AG10803 (cell line): ENCODE results near the gene FOXN3.
"Not testable (repeated sequence)": the region's sequence is repeated elsewhere in the genome, so short reads cannot be mapped to it uniquely, and the experiment has no call there.

Experiments used
- DNase-seq: peaks from one replicate; pipeline ENCODE4 v3.0.0; 2010; ENCODE audit warnings: low read depth
- H3K4me3 ChIP-seq: 2 replicates; pipeline ENCODE4 v1.5.1; 2011; ENCODE audit warnings: mild to moderate bottlenecking, low read length, control low read depth
- TF ChIP-seq, protein P1 (sequence below): conservative IDR thresholded peaks from 2 replicates; pipeline ENCODE4 v1.5.1; 2011; ENCODE audit warnings: mild to moderate bottlenecking, low read length, control low read depth, inconsistent platforms

The FOXN3 gene

DNA sequence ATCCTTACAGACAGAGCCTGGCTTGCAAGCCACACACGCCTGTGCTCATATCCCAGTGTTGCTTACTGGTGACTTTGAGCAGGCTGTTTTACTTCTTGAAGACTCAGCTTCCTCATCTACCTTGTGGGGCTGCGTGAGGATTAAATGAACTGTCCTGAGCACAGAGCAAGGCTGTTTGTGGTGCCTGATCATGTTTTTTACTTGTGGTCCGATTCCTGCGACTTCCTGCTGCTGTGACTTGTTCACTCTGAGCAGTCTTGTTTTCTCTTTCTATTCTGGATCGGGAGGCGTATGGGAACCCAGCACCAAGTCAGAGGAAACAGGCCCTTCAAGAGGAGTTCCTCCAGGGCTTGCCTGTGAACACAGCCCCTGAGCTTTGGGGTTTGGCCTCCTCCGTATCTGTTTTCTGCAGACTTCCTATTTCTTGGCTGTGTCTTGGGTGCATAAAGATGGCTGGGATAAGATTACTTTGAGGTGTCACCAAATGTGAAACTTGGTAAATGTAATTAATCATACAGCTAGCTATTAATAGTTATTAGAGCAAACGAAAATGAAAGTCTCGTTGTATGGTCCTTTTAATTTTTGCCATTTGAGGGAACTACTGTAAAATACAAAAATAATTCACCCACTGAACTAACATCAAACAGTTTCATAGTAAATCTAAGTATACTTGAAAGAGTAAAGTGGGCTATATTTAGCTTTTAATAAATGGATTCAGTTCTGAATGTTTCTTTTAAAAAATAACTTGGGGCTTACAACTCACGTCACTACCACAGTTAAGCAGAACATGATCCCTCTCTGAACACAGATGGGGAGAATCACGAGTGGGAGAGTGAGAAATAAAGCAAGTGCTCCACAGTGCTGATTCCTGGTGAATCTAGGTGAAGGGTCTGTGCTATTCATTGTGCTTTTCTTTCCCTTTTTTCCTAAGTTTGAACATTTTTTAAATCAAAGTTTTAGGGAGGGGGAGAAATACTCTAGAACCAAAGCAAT lies 251.5 kb downstream of the FOXN3 start:
- TF ChIP-seq, protein P1, sequence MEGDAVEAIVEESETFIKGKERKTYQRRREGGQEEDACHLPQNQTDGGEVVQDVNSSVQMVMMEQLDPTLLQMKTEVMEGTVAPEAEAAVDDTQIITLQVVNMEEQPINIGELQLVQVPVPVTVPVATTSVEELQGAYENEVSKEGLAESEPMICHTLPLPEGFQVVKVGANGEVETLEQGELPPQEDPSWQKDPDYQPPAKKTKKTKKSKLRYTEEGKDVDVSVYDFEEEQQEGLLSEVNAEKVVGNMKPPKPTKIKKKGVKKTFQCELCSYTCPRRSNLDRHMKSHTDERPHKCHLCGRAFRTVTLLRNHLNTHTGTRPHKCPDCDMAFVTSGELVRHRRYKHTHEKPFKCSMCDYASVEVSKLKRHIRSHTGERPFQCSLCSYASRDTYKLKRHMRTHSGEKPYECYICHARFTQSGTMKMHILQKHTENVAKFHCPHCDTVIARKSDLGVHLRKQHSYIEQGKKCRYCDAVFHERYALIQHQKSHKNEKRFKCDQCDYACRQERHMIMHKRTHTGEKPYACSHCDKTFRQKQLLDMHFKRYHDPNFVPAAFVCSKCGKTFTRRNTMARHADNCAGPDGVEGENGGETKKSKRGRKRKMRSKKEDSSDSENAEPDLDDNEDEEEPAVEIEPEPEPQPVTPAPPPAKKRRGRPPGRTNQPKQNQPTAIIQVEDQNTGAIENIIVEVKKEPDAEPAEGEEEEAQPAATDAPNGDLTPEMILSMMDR = no peak
- DNase-seq = no peak
- peak overlapping the region; percentile 13; the same call in 1 of the 2 replicates for H3K4me3 ChIP-seq

DNA sequence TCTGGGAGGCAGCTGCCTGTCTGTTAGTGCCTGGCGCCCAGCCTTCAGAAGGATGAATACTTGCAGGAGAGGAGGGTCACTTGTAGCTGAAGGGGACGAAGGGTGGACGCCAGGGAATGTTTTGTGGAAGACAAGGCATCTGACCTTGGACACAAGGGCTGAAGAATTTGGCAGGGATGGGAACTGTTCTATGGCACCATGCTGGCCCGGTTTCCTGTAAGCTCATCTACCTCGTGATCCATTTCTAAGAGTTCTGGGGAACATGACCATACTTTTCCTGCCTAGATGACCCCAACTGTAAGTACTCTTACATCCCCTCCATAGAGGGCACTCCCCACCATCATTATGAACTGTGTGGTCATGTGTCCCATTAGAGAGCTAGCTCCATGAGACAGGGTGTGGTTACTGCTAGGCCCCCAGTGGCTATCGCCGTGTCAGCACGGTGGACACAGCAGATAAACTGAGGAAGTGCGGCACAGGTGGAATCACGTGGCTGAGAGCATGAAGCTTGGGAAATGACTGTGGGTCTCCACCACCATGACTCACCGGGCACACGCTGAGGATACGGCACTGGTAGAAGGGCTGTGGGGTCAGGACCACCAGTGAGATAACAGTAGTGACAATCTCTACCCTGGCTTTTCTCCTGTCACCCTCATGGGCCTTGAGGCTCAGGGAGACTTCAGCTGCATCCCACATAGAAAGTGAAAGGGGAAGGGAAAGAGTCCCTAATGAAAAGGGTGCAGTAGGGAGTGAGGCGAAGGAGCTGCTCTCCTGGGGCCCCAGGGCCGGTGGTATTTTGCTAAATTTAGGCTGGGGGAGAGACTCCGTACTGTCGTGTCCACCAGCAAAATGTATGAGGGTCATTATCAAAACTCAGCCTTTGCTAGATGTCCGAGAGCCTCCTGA lies 252.6 kb downstream of the FOXN3 start:
- DNase-seq = no peak
- no peak overlapping the region for H3K4me3 ChIP-seq
- TF ChIP-seq, protein P1 = no peak

DNA sequence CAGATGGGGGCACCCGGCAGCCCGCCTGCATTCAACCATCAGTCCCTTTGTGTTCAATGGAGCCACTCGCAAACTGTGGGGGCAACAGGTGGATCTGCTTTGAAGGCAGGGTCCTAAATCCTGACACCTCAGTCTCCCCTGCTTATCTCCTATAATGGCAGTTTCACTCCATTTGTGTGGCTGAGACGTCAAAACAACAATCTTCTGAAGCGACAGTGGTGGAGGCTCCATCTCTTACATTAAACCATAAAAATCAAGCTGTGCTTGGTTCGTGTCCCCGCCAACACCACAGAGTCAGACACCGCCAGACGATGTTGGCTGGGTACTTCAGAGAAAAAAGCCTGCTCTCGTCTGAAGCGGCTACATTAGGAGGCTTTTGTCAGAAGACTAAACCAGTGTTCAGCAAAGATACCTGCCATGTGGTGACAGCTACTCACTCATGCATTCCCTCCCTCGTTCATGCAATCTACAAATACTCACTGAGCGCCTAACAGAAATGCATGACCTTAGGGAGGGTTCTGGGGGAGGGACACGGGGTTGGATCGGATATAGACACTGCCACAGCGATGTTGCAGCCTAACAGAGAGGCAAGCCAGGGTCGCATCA lies 253.9 kb downstream of the FOXN3 start:
- TF ChIP-seq, protein P1 = no peak
- DNase-seq = no peak

DNA sequence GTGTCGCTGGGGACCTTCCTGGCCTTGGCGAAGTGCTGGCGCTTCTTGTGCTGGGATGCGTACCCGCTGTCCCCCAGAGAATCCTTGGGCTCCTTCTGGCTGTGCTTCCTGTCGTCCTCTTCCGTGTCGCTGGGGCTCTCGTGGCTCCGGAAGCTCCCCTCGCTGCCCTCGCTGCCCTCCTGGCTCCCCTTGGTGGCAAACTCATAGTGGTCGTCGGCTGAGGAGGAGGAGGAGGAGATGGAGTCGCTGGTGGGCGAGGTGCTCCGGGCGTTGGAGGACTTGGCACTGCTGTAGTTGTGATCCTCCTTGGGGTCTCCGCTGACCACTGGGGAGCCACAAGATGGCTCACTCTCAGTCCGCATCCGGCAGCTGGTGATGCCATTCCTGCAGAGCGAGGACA lies 254.4 kb downstream of the FOXN3 start:
- no peak overlapping the region for H3K4me3 ChIP-seq
- no peak for DNase-seq
- TF ChIP-seq, protein P1 = no peak

More for the DNA sequence above, 253.9 kb downstream of the FOXN3 start:
- no peak overlapping the region for H3K4me3 ChIP-seq

DNA sequence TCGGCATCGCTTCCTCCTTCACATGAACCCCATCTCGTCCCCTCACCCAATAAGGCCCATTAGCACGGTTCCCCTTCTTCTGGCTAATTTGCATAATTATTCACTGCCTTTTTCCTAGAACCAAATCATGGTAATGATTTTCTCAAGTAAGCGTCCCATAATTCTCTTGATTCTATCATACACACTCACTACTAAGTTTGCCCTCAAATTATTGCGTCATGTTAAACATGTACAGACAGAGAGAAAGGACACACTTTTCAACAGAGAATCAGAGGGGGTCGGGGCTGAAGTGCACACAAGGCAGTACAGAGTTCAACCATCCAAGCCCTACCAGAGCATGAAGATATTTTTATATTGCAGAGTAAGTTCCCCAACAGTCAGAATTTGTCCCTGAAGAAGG lies 256.6 kb downstream of the FOXN3 start:
- TF ChIP-seq, protein P1 = no peak
- no peak for DNase-seq
- H3K4me3 ChIP-seq = no peak overlapping the region

DNA sequence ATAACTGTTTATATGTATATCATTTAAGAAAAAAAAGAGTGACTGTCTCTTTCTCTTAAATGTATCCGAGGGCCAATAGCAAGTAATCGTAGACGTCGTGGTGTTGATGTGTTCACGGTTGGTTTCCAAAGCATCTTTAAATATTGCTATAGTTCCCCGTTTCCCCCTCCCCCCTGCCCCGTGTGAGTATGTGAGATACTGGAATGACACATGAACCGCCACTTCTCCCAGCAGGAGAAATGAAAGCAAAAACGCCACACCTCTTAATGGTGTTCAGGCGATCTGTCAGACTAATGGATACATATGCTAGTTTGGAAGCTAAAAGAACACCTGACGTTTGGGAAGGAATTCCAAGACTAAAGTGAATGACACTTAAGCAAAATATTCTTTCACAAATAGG lies 258.3 kb downstream of the FOXN3 start:
- DNase-seq = no peak
- no peak overlapping the region for H3K4me3 ChIP-seq
- TF ChIP-seq, protein P1 = no peak

DNA sequence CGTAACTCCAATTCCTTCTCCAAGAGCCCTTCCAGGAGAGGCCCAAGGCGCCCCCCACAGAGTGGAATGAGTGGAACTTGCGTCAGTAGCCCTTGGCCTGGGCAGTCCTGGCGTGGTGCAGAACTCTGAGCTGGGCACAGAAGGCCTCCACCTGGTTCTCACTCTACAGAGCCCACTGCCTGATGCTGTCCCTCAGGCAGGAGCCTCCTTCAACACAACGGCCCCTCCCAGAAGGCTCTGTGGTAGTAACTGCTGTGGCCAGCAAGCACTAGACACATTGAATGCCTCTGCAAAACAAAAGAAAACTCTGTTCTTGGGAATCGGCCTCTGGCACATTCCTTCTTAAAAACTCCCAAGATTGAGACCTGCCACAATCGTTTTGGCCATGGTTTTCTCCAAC lies 258.9 kb downstream of the FOXN3 start:
- H3K4me3 ChIP-seq, DNase-seq: not testable (repeated sequence)
